Measurements from ENCODE around the gene GFOD1.

The GFOD1 gene

GRCh38 chr6:13484827-13485226 lies 2.6 kb downstream of the GFOD1 start:
- no peak for DNase-seq

DNA sequence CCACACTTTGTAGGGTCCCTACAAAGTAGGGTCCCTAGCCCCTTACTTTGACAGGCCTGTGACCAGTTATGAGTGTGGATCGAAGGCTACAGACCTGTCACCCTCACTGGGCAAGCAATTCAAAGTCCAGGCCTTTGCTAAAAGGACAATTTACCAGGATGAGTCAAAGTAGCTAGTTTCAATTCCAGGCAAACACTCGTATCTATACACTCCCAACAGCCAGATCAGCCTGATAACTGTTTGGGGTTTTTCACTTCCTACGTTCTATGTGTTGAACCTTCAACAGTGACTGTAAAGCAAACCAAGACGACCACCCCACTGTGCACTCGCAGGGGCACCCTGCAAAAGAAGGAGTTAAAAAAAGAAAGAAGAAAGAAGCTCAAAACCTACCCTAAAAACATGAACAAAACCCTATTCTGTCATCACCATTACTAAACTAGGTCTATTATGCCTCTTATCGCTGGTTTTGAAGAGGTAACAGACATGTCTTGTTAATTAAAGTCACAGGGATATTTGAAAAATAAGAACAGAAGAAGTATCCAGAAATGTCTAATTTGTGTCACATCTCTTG lies 3.2 kb downstream of the GFOD1 start:
- DNase-seq = peak; percentile 58

- peak; percentile 66 for DNase-seq
These were observed 6.5 kb downstream of the GFOD1 start for GRCh38 chr6:13480631-13481501.

DNA sequence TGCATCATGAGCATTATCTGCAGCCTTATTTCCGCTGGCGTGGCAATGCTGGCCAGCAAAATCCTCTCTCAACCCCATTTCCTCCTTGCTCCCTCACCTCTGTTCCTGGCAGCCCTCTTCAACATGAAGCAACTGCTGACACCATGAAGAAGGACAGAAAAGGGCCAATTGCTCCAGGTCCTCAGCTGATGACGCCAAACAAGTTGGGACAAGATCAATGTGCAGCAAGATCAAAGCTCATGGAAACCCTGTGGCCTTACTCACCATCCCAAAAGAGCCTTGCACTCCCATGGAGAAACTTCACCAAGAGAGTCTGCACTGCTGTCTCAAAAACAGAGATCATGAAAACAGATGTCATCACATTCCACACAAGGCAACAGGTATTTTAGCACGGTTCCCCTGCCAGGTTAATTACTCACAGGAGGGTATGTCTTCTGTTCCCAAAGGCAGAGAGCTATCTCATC lies 7.4 kb downstream of the GFOD1 start:
- no peak for DNase-seq

DNA sequence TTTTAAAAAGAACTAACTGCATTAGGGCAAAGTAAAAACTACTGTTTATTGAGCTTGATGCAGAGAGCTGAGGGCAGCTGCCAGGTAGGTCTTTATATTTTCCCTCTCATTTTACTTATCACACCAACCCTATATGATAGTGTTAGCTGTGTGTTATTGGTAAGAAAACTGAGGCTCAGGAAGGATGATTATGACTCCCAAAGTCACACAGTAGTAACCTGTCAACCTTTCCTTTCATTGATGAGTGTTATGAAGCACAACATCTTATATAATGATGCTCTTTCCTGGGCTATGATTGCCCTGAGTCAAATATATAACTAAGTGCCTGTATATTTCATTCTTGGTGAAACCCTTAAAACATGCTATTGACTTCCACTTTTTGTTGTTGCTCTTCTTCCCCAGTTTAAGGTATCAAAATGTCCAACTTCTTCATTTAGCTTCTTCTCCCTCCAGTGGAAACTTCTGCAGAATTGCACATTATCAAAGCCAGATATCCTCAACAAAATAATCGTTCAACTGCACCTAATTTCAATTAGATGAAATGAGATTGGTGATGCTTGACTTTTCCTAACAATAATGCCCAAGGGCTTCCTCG lies 8.1 kb downstream of the GFOD1 start:
- DNase-seq = no peak

DNA sequence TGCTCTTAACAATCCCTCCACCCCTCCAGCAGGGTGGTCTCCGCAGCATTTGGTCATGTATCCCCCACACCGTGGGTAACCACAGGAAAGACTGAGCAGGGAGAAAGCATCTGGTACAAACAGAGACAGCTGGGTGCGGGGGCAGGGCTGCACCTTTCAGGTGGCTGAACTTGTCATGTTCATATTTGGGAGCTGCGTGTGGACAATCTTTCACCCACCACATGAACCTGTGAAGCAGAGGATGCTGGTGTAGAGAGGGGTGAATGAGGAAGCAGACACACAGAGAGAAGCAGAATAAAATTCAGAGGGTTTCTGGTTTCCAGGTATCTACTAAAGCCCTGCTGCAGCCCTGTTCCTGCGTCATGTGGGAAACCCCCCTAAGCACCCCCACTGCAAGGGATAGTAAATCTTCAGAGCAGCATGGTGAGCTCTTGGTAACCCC lies 8.9 kb downstream of the GFOD1 start:
- DNase-seq = no peak

- DNase-seq = no peak
These were observed 12.6 kb downstream of the GFOD1 start for GRCh38 chr6:13474787-13475186.

DNA sequence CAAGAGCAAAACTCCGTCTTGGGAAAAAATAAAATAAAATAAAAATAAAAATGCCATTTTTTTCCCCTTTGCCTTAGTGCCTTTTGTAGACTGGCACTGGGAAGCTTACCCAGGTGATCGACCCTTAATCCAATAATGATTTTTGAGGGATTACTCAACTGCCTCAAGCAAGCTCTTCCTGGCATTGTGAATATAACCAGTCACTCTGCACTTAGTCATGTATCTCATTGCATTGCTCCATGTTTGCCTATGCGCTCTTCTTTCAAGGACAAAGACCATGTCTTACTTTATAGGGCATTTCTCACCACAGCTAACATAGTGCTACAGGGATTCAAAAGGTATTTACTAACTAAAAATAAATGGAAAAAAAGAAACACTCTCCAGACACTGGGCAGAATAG lies 13.0 kb downstream of the GFOD1 start:
- DNase-seq = no peak

DNA sequence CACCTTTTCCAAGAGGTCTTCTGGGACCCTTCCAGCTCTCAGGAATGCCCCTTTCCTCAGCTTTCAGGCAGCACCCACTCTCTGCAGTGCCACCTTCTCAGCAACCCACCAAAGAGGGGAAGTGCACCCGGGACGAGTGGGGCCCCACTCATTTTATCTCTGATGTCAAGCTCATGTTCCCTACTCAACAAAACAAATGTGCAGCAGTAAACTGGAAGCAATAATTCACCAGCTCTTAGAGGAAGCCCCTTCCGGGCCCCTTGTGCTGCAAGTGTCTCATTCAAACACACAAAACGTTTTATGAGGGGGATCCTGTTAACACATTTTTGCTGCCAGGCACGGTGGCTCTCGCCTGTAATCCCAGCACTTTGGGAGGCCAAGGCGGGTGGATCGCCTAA lies 13.6 kb downstream of the GFOD1 start:
- DNase-seq = peak; percentile 24

GRCh38 chr6:13472976-13473767 lies 14.2 kb downstream of the GFOD1 start:
- peak; percentile 37 for DNase-seq

GRCh38 chr6:13472099-13472498 lies 15.3 kb downstream of the GFOD1 start:
- no peak for DNase-seq

DNA sequence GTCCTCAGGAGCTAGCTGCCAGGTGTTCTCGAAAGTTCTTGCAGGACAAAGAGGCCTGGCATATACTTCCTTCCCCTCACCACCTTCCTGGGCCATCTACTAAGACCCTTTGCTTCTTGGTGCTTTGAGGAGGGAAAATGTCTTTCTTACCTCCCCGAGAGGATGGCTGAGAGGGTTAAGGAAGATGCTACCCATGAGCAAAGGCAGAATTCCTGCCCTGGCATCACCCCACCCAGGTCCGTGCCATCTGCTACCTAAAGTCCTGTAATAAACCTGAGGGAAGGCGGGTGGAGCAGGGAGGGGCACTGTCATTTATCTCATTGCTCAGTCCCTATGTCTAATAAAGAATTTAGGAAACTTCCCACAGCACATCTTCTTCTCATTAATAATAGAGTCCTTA lies 16.2 kb downstream of the GFOD1 start:
- DNase-seq = no peak

DNA sequence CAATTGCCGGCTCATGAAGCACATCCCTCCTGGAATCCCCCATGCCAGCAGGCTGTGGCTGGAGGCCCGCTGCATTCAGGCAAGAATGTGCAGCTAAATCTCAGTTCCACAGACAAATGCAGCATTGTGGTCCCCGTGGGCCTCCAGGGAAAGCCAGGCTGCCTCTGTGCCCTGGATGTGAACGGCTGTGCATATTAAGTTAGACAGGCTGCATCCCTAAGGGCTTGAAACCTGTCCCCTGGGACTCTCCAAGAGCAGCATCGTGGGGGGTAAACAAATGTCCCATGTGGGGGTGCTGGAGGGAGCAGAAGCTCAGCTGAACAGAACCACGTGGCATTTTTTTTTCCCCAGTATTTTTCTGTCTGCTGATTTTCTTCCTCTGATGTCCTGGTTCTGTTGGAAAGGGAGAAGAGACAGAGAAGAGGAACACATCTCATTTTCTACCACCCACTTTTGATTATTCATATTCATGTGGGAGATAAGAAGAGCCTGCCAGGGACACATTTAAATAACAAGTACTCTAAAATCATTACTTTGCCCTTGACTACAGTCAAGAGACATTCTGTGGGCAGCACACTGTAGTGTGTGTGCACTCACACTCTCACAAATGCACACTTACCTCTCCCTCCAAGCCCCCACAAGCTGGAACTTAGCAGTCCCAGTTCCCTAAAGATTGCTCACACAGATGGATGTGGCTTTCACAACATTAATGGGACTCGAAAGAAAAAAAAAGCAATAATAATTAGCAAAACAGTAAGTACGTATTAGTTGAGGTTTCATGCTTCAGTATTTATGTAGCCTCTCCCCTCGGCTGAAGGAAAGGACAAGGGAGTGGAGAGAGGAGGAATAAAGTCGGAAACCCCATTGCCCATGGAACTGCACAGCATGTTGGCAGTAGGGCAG lies 16.9 kb downstream of the GFOD1 start:
- no peak for DNase-seq

- no peak for DNase-seq
These were observed 17.7 kb downstream of the GFOD1 start for GRCh38 chr6:13469693-13470092.

DNA sequence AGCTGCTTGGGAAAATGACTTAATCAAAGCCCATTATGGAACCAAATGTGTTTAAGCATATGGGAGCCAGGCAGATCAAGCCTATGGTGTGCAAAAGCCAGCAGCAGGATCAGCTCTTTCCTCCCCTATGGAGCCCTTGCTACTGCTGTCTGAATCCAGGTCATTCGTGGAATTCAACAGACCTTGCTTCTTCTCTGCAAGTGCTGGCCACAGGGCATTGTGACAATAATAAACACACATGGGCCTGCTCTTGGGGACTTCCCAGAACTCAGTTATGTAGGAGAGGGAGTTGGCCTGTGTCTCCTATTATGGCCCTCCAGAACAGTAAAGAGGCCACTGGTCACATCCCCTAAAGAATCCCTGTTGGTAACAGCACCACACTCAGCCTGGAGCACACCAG lies 18.6 kb downstream of the GFOD1 start:
- DNase-seq = no peak

- DNase-seq = no peak
These were observed 20.2 kb downstream of the GFOD1 start for GRCh38 chr6:13467216-13467600.

DNA sequence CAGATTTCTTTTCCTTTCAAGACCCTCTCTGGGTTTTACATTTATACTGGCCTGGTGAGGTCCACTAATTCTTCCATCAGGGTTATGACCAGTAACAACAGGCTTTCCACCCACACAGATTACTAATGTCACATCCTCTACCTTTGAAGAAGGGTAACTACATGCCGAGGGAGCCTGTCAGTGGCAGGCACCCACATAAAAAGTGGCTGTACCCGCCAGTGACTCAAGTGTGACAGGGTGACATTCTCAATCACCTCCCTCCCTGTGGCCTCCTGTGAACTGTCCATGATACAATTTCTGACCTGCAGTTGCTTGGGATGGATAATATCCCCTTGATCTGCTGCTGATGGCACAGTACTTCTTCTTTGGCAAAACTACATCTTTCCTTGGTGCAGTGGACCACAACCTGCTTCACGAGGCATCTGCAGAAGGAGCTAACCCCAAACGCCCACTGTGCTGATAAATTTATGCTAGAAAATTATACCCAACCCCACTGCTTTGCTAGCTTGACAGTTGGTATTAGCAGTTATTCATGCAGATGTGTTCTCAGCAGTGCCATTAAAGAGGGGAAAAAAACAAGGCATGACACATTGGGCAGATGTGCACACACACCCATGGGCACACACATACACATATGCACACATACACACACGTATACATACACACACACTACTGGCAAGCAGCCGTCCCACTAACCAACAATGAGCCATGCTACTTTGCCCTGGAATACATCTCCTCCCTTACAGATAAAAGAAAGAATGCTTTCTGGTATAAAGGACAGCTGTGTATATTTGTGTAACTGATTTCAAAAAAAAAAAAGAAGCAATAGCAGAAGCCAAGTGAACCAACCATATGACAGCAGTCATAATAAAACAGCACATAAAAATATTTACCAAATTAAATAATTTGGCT lies 20.8 kb downstream of the GFOD1 start:
- DNase-seq = no peak

DNA sequence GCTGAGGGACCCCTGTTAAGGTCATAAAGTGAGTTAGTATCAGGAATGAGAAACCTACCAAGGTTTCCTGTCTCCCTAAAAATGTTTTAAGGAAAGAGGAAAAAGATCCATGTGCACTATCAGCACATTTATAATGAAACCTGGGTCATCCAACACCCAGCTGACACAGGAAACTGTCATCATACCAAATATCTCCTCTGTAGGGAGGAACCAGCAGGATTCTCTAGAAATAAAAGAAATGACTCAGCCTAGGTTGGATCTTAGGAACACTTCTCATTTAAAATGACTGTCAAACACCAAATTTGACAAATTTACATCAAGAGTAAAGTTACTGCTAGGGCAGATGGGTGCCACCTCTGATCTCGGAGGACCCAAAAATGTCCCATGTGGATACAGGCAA lies 21.7 kb downstream of the GFOD1 start:
- DNase-seq = no peak

DNA sequence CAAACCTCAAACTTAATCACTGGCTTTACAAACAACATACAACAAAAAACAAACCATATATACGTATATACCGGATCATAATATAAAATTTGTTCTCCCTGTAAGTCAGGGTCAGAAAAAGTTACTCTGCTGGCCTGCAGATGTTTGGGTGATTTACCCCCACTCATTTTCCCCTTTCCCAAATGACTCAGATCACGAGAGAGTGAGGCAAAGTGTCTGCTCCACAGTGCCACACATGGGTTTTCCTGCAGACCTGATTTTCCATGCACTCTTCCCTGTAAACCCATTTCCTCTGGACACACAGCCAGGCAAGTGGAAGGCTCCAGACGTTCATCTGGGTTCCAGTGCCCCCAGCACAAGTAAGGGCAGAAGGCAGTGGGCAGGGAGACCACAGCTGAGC lies 23.5 kb downstream of the GFOD1 start:
- no peak for DNase-seq

- no peak for DNase-seq
These were observed 24.1 kb downstream of the GFOD1 start for GRCh38 chr6:13463328-13463717.

All from hematopoietic multipotent progenitor cell treated with erythropoietin and hydrocortisone succinate and interleukin-3 and kit ligand, for 8 days (in vitro differentiated cells).